HepG2 (cell line): ENCODE measurements around the gene SPTSSB. TPM values are rescaled to one million over a fixed set of nuclear protein-coding genes. Genes with fewer than 3 reads are reported as not detected.

Source experiments
- ARID5B ChIP-seq: IDR thresholded peaks from 2 replicates; pipeline ENCODE4 v1.4.0; 2020; ENCODE audit warnings: mild to moderate bottlenecking, missing genetic modification reagents
- GATAD1 ChIP-seq: IDR thresholded peaks from 2 replicates; pipeline ENCODE4 v1.6.1; 2016; ENCODE audit warnings: missing genetic modification reagents, missing compliant biosample characterization
- HIVEP1 ChIP-seq: sonication (generic); formaldehyde crosslinking; IDR thresholded peaks from 2 replicates; pipeline ENCODE4 v1.4.0; 2020; ENCODE audit warnings: mild to moderate bottlenecking, missing genetic modification reagents
- KDM5B ChIP-seq: sonication (generic); formaldehyde crosslinking; IDR thresholded peaks from 2 replicates; pipeline ENCODE4 v1.4.0; 2020; ENCODE audit warnings: missing genetic modification reagents, mild to moderate bottlenecking, borderline replicate concordance
- MED13 ChIP-seq: sonication (generic); formaldehyde crosslinking; IDR thresholded peaks from 2 replicates; pipeline ENCODE4 v1.5.0; 2020; ENCODE audit warnings: missing genetic modification reagents
- NCOA2 ChIP-seq: sonication (generic); formaldehyde crosslinking; IDR thresholded peaks from 2 replicates; pipeline ENCODE4 v1.8.0; 2022; ENCODE audit warnings: inconsistent platforms
- PBX3 ChIP-seq: sonication (generic); formaldehyde crosslinking; IDR thresholded peaks from 2 replicates; pipeline ENCODE4 v1.8.1; 2023; ENCODE audit warnings: missing genetic modification reagents, inconsistent platforms, borderline replicate concordance
- REPIN1 ChIP-seq: sonication (generic); formaldehyde crosslinking; IDR thresholded peaks from 2 replicates; pipeline ENCODE4 v1.8.0; 2022; ENCODE audit warnings: missing genetic modification reagents, low read depth, mild to moderate bottlenecking, borderline replicate concordance
- SOX13 ChIP-seq, 3 experiments: fragments of 450-650 bp in 1 of 3; sonication (generic) in 1 of 3; formaldehyde crosslinking in 1 of 3; IDR thresholded peaks in 2 of 3; conservative IDR thresholded peaks in 1 of 3; 2 replicates each; pipeline versions ENCODE4 v1.5.0 to v1.6.1; 2016 to 2020; ENCODE audit warnings: antibody characterized with exemption in 1 of 3, mild to moderate bottlenecking in 1 of 3, missing compliant biosample characterization in 1 of 3, missing genetic modification reagents in 1 of 3, moderate library complexity in 1 of 3
- TBL1XR1 ChIP-seq: fragments of 150-350 bp; IDR thresholded peaks from 2 replicates; pipeline ENCODE4 v1.6.1; 2014; ENCODE audit warnings: borderline replicate concordance, low read length; ENCODE audit not compliant: partially characterized antibody
- U2AF1 ChIP-seq: fragments of 200-400 bp; formaldehyde crosslinking; optimal IDR thresholded peaks from 2 replicates; pipeline ENCODE3; 2017; ENCODE audit warnings: mild to moderate bottlenecking, low read depth, low read length
- YEATS2 ChIP-seq: sonication (generic); formaldehyde crosslinking; IDR thresholded peaks from 2 replicates; pipeline ENCODE4 v1.4.0; 2020; ENCODE audit warnings: missing genetic modification reagents, borderline replicate concordance
- ZNF275 ChIP-seq: sonication (generic); formaldehyde crosslinking; IDR thresholded peaks from 2 replicates; pipeline ENCODE4 v1.8.0; 2022; ENCODE audit warnings: missing genetic modification reagents, mild to moderate bottlenecking, inconsistent platforms, borderline replicate concordance
- ZNF644 ChIP-seq: IDR thresholded peaks from 2 replicates; pipeline ENCODE4 v1.6.1; 2016; ENCODE audit warnings: low read depth
- ZNF710 ChIP-seq: sonication (generic); formaldehyde crosslinking; IDR thresholded peaks from 2 replicates; pipeline ENCODE4 v1.5.0; 2020; ENCODE audit warnings: mild to moderate bottlenecking, missing genetic modification reagents, borderline replicate concordance
- ZSCAN25 ChIP-seq: sonication (generic); formaldehyde crosslinking; IDR thresholded peaks from 2 replicates; pipeline ENCODE4 v1.8.0; 2022; ENCODE audit warnings: mild to moderate bottlenecking, missing genetic modification reagents
- ZSCAN9 ChIP-seq: IDR thresholded peaks from 2 replicates; pipeline ENCODE4 v1.6.1; 2016; ENCODE audit warnings: borderline replicate concordance
- polyA plus RNA-seq, 8 experiments: library from polyadenylated mRNA; depleted of rRNA in 3 of 8; stranded (reverse) in 7 of 8; unstranded in 1 of 8; fragments of >200 nt; fragmentation: Illumina TruSeq in 4 of 8; extraction: Trizol in 4 of 8; gene quantifications; 2 replicates each; pipeline versions ENCODE4 v1.2.1 to v1.2.3, GENCODE V29; 2011 to 2016; ENCODE audit warnings: low read depth in 4 of 8, missing spikeins in 1 of 8, mixed read lengths in 1 of 8; ENCODE audit not compliant: insufficient read depth in 1 of 8
- total RNA-seq, 5 experiments: library from RNA; depleted of rRNA; stranded (reverse); fragments of >200 nt; fragmentation: Illumina TruSeq; extraction: Trizol; gene quantifications; 2 replicates each; pipeline ENCODE4 v1.2.3, GENCODE V29; 2016; ENCODE audit warnings: low read depth in 1 of 5

SPTSSB gene
- total and polyA plus RNA-seq, 2 of the 13 experiments (the other 11 are each of a cell fraction or from before 2014, with no cell fraction given): 0.51 to 2.4 TPM

- TF ChIP-seq ZNF275: no peak
- TF ChIP-seq SOX13 (IDR thresholded peaks at IDR 0.05): 0 out of 2 replicates have a peak, but pooled peaks have one; percentile 42
- peak in 1 of 2 experiments; percentile 81; a peak in 2 of 4 replicates for TF ChIP-seq SOX13 (CRISPR knock-in tag; conservative IDR thresholded peaks at IDR 0.05 in 1 of 2, IDR thresholded peaks at IDR 0.05 in 1 of 2)
- peak; percentile 78 for TF ChIP-seq ZNF710 (CRISPR knock-in tag)
- no peak for TF ChIP-seq U2AF1
- TF ChIP-seq TBL1XR1: no peak
- no peak for TF ChIP-seq PBX3
- TF ChIP-seq HIVEP1 (CRISPR knock-in tag): no peak
- TF ChIP-seq ARID5B: peak; percentile 95
- peak; percentile 88 for TF ChIP-seq ZNF644 (CRISPR knock-in tag)
- TF ChIP-seq KDM5B (CRISPR knock-in tag): no peak
- no peak; the same call in 1 of the 2 replicates for TF ChIP-seq REPIN1
- TF ChIP-seq ZSCAN9 (CRISPR knock-in tag): peak; percentile 83; the same call in 1 of the 2 replicates
- peak; percentile 41; the same call in 1 of the 2 replicates for TF ChIP-seq GATAD1 (CRISPR knock-in tag)
- no peak for TF ChIP-seq MED13 (CRISPR knock-in tag)
- TF ChIP-seq YEATS2 (CRISPR knock-in tag): no peak
- TF ChIP-seq ZSCAN25 (CRISPR knock-in tag): no peak
- peak; percentile 89 for TF ChIP-seq NCOA2 (CRISPR knock-in tag)
These were observed 31.5 kb downstream of the SPTSSB start (continued) for GRCh38 chr3:161339517-161340500.
